T-cell (primary cell): ENCODE data around the gene RAD9A. TPM values are rescaled to one million over a fixed set of nuclear protein-coding genes. Genes with fewer than 3 reads are reported as not detected.
"Not testable (repeated sequence)": the region's sequence is repeated elsewhere in the genome, so short reads cannot be mapped to it uniquely, and the experiment has no call there.

Source experiments
- ATAC-seq, 4 experiments: fragments of 200-7000 bp in 3 of 4; fragments of 150-1000 bp in 1 of 4; cut with Tn5 transposase; replicated peaks in 1 of 4; 1 replicate in 3 of 4; 2 replicates in 1 of 4; pipeline ENCODE4 v1.10.0; 2021; ENCODE audit warnings: moderate library complexity in 3 of 4, mild to moderate bottlenecking in 2 of 4, moderate number of reproducible peaks in 1 of 4
- CTCF ChIA-PET, 2 donors: fragments of 300-600 bp; sonication (Branson Sonifier 250); formaldehyde crosslinking; loops; one replicate each; lab custom pipeline; 2022; ENCODE audit warnings: antibody characterized with exemption in 2 of 2; lab: Charles Lee
- POLR2A ChIA-PET, 2 donors: fragments of 300-600 bp; sonication (Branson Sonifier 250); formaldehyde crosslinking; loops; one replicate each; lab custom pipeline; 2022; ENCODE audit warnings: antibody characterized with exemption in 2 of 2; lab: Charles Lee
- DNase-seq, 35 experiments: peaks; one replicate each; pipeline versions ENCODE4 v3.0.0 to v3.0.0-alpha.2; 2013 to 2023
- H3K27ac ChIP-seq: one replicate; pipeline ENCODE4 v1.5.1; 2013; ENCODE audit warnings: low read length
- H3K27me3 ChIP-seq, 2 experiments: replicated peaks in 1 of 2; 1 replicate in 1 of 2; 2 replicates in 1 of 2; pipeline versions ENCODE4 v1.6.1 to v1.7.0; 2013; ENCODE audit warnings: low read length in 1 of 2, mixed read lengths in 1 of 2; ENCODE audit not compliant: control insufficient read depth in 2 of 2, insufficient read depth in 2 of 2; ENCODE audit errors: extremely low read depth in 1 of 2
- H3K36me3 ChIP-seq, 2 donors: 1 replicate in 1 of 2; 2 replicates in 1 of 2; pipeline versions ENCODE4 v1.6.1 to v1.7.0; 2013; ENCODE audit warnings: low read length in 1 of 2; ENCODE audit not compliant: control insufficient read depth in 2 of 2, insufficient read depth in 1 of 2; ENCODE audit errors: extremely low read depth in 1 of 2
- H3K4me1 ChIP-seq, 2 experiments: 1 replicate in 1 of 2; 2 replicates in 1 of 2; pipeline versions ENCODE4 v1.6.1 to v1.7.0; 2013; ENCODE audit warnings: low read length in 2 of 2, mixed read lengths in 1 of 2; ENCODE audit not compliant: insufficient read depth in 2 of 2, control insufficient read depth in 1 of 2; ENCODE audit errors: extremely low read depth in 1 of 2
- H3K4me3 ChIP-seq, 2 donors: 1 replicate in 1 of 2; 2 replicates in 1 of 2; pipeline versions ENCODE4 v1.5.1 to v1.7.0; 2013; ENCODE audit warnings: mild to moderate bottlenecking in 2 of 2, low read length in 1 of 2, moderate library complexity in 1 of 2; ENCODE audit not compliant: control insufficient read depth in 1 of 2; ENCODE audit errors: extremely low read depth in 1 of 2
- H3K9me3 ChIP-seq: 2 replicates; pipeline ENCODE4 v1.7.0; 2013
- H3K27ac Mint-ChIP-seq, 2 donors: one replicate each; pipeline ENCODE4 v1.8.0; 2020 to 2021; ENCODE audit warnings: mild to moderate bottlenecking in 2 of 2, mixed read lengths in 2 of 2
- H3K27me3 Mint-ChIP-seq, 2 donors: one replicate each; pipeline ENCODE4 v1.8.0; 2021 to 2022; ENCODE audit warnings: mixed read lengths in 2 of 2
- H3K36me3 Mint-ChIP-seq: one replicate; pipeline ENCODE4 v1.8.0; 2021; ENCODE audit warnings: mixed read lengths
- H3K4me1 Mint-ChIP-seq, 3 donors: one replicate each; pipeline ENCODE4 v1.8.0; 2020 to 2022; ENCODE audit warnings: mixed read lengths in 3 of 3, mild to moderate bottlenecking in 1 of 3
- H3K4me3 Mint-ChIP-seq, 3 donors: one replicate each; pipeline ENCODE4 v1.8.0; 2020 to 2022; ENCODE audit warnings: mild to moderate bottlenecking in 3 of 3, mixed read lengths in 3 of 3, moderate library complexity in 3 of 3
- H3K9me3 Mint-ChIP-seq, 3 donors: one replicate each; pipeline ENCODE4 v1.8.0; 2020 to 2022; ENCODE audit warnings: mixed read lengths in 3 of 3
- WGBS: methylation state at CpG from one replicate; pipeline ENCODE4 v1.1.5; 2013; ENCODE audit warnings: missing lambda C conversion rate; ENCODE audit not compliant: insufficient coverage; 5-methylcytosine and 5-hydroxymethylcytosine counted together
- total RNA-seq, 35 experiments: library from RNA in 6 of 35; stranded (reverse) in 6 of 35; fragments of 120-200 nt in 1 of 35; gene quantifications; one replicate each; pipeline versions ENCODE4 v1.2.1 to v1.2.4 and lab custom pipeline; 2013 to 2026

The RAD9A gene
- total RNA-seq, 5 donors from 2014 or later (not counting 1 experiment from before 2014, with no cell fraction given), result 34.9 to 63.8 (median 56.2) TPM

GRCh38 chr11:67423466-67423865 lies 31.7 kb downstream of the RAD9A start:
- Histone ChIP-seq H3K27ac (no peak overlapping the region), H3K4me1 (peaks cover 20 to 48% of the 10 kb centered on the region in 2 experiments), H3K36me3 (no peaks in the 10 kb centered on the region), H3K27me3 (no peaks in the 10 kb centered on the region), H3K9me3 (no peaks in the 10 kb centered on the region), H3K4me3 (no peak overlapping the region)
- Mint-ChIP-seq H3K4me1 (peaks cover 34 to 49% (median 47%) of the 10 kb centered on the region in 3 donors), H3K9me3 (no peaks in the 10 kb centered on the region), H3K27ac (no peak overlapping the region), H3K4me3 (no peak overlapping the region), H3K36me3 (no peaks in the 10 kb centered on the region), H3K27me3 (no peaks in the 10 kb centered on the region)
- CTCF ChIA-PET, result no interaction called here
- WGBS, result 96% methylated on average over 12 of the region's 13 CpGs
- POLR2A ChIA-PET, result no interaction called here
- DNase-seq (no peak), ATAC-seq (no peak)

- no peaks in the 10 kb centered on the region for H3K36me3 ChIP-seq
- ChIA-PET POLR2A (no interaction called here), CTCF (interaction anchor here (0.7 kb wide), 2 partner anchors 8 to 23 kb away, joined by 3 to 4 read pairs; partner anchors contain the start of genes CARNS1 (in 1 of the 2) and PPP1CA (in 1 of the 2))
- no peaks in the 10 kb centered on the region for H3K27me3 ChIP-seq
- Mint-ChIP-seq H3K4me1 (peaks cover 33 to 48% (median 46%) of the 10 kb centered on the region in 3 donors), H3K9me3 (no peaks in the 10 kb centered on the region), H3K27ac (no peak overlapping the region), H3K4me3 (no peak overlapping the region), H3K36me3 (no peaks in the 10 kb centered on the region), H3K27me3 (no peaks in the 10 kb centered on the region)
- H3K4me3 ChIP-seq, result no peak overlapping the region
- 92% methylated on average over 29 of the region's 34 CpGs for WGBS
- no peaks in the 10 kb centered on the region for H3K9me3 ChIP-seq
- peaks cover 16 to 48% of the 10 kb centered on the region in 2 experiments for H3K4me1 ChIP-seq
- DNase-seq, result no peak
- no peak for ATAC-seq
- H3K27ac ChIP-seq, result no peak overlapping the region
Measured at GRCh38 chr11:67423891-67424613, 32.3 kb downstream of the RAD9A start.

- not testable (repeated sequence) for DNase-seq, H3K27me3 ChIP-seq, H3K9me3 ChIP-seq, H3K27me3 Mint-ChIP-seq, H3K36me3 Mint-ChIP-seq, H3K9me3 Mint-ChIP-seq
- H3K4me1 ChIP-seq, result peaks cover 9 to 58% of the 10 kb centered on the region in 2 experiments
- peak overlapping the region; percentile 74 for H3K27ac ChIP-seq
- H3K27ac Mint-ChIP-seq, result peak overlapping the region; percentile 96 to 98
- POLR2A ChIA-PET, result interaction anchor here in 1 of 2 donors (0.6 kb wide), 1 partner anchor 25 kb away, joined by 4 read pairs; no protein-coding TSS in a partner anchor
- 88% methylated on average over 9 of the region's 19 CpGs for WGBS
- H3K4me3 Mint-ChIP-seq, result peak overlapping the region; percentile 94 to 98 (median 97)
- peaks cover 11 to 16% of the 10 kb centered on the region in 2 donors for H3K36me3 ChIP-seq
- peak overlapping the region; percentile 66 to 99 for H3K4me3 ChIP-seq
- peaks cover 41 to 58% (median 47%) of the 10 kb centered on the region in 3 donors for H3K4me1 Mint-ChIP-seq
- peak in 1 of 4 experiments; percentile 4 for ATAC-seq
- CTCF ChIA-PET, result interaction anchor here in 1 of 2 donors (2.6 to 2.7 kb wide), 2 partner anchors 12 to 26 kb away, joined by 7 to 9 read pairs; partner anchors contain the start of gene PPP1CA
Measured at GRCh38 chr11:67427364-67427859, 35.6 kb downstream of the RAD9A start.

GRCh38 chr11:67428052-67429001 lies 36.5 kb downstream of the RAD9A start, which contains the start of gene RPS6KB2:
RPS6KB2 (plus strand) TSS chr11:67428494; CDS start chr11:67428546, 52 bp downstream.
- H3K27ac Mint-ChIP-seq, result peak within 1 kb of the TSS; percentile 96 to 98
- H3K4me3 Mint-ChIP-seq, result peak within 1 kb of the TSS; percentile 94 to 98 (median 97)
- no peaks in the 10 kb centered on the region for H3K9me3 Mint-ChIP-seq
- no peaks in the 10 kb centered on the region for H3K27me3 ChIP-seq
- peak within 1 kb of the TSS; percentile 66 to 99 for H3K4me3 ChIP-seq
- WGBS, result under 1% methylated on average over 55 of the region's 68 CpGs
- peaks cover 19 to 26% of the 10 kb centered on the region in 2 donors for H3K36me3 ChIP-seq
- peak within 1 kb of the TSS; percentile 81 for H3K27ac ChIP-seq
- CTCF ChIA-PET, result interaction anchor here in 1 of 2 donors (0.7 to 2.7 kb wide), 3 partner anchors 9 to 27 kb away, joined by 3 to 9 read pairs (median 7); partner anchors contain the start of genes PPP1CA and PTPRCAP
- POLR2A ChIA-PET, result interaction anchor here in 1 of 2 donors (0.6 kb wide), 1 partner anchor 9 kb away, joined by 3 read pairs; no protein-coding TSS in a partner anchor
- peaks cover 9% of the 10 kb centered on the region for H3K36me3 Mint-ChIP-seq
- H3K4me1 Mint-ChIP-seq, result peaks cover 47 to 59% (median 48%) of the 10 kb centered on the region in 3 donors
- peak; percentile 95 to 100 (median 99) for DNase-seq
- no peaks in the 10 kb centered on the region for H3K9me3 ChIP-seq
- ATAC-seq, result peak; percentile 80 to 86 (median 85)
- peaks cover 9 to 64% of the 10 kb centered on the region in 2 experiments for H3K4me1 ChIP-seq
- no peaks in the 10 kb centered on the region for H3K27me3 Mint-ChIP-seq

- Mint-ChIP-seq H3K9me3 (no peaks in the 10 kb centered on the region), H3K4me1 (peaks cover 53 to 67% (median 54%) of the 10 kb centered on the region in 3 donors), H3K27ac (peak overlapping the region; percentile 85 to 98), H3K27me3 (no peaks in the 10 kb centered on the region), H3K36me3 (peaks cover 9% of the 10 kb centered on the region), H3K4me3 (peak overlapping the region; percentile 94 to 98 (median 97))
- Histone ChIP-seq H3K36me3 (peaks cover 20 to 34% of the 10 kb centered on the region in 2 donors), H3K9me3 (no peaks in the 10 kb centered on the region), H3K4me3 (peak overlapping the region; percentile 66 to 99), H3K27me3 (no peaks in the 10 kb centered on the region), H3K27ac (peak overlapping the region; percentile 81), H3K4me1 (peaks cover 14 to 72% of the 10 kb centered on the region in 2 experiments)
- peak in 1 of 35 experiments; percentile 2 for DNase-seq
- ATAC-seq, result no peak
- WGBS, result 40% methylated on average over 11 of the region's 12 CpGs
- ChIA-PET POLR2A (interaction anchor here in 1 of 2 donors (0.6 kb wide), 3 partner anchors 10 to 195 kb away, joined by 3 to 4 read pairs (median 3); no protein-coding TSS in a partner anchor), CTCF (interaction anchor here (0.6 to 2.7 kb wide), 5 partner anchors 8 to 1455 kb away, joined by 3 to 9 read pairs (median 7); partner anchors contain the start of genes PPP1CA (in 1 of the 2) and PTPRCAP (in 1 of the 2))
Measured at GRCh38 chr11:67429038-67429668, 37.4 kb downstream of the RAD9A start.
